Astrocyte of the cerebellum (primary cell): ENCODE measurements around the gene KIF5C.

Experiments used
- DNase-seq: peaks from one replicate; pipeline ENCODE4 v3.0.0-alpha.2; 2011; ENCODE audit warnings: low read depth
- H3K4me3 ChIP-seq: 2 replicates; pipeline ENCODE4 v1.5.1; 2011; ENCODE audit warnings: mild to moderate bottlenecking, low read depth, low read length, moderate library complexity
- in situ Hi-C: cut with HindIII; loops from 2 replicates; pipeline ENCODE4 v1.10.0; 2017; ENCODE audit warnings: low sequenced_read_pairs
- TF ChIP-seq, protein P1 (sequence below): IDR thresholded peaks from 2 replicates; pipeline ENCODE4 v1.5.1; 2012; ENCODE audit warnings: low read length, low read depth, moderate library complexity, mild to moderate bottlenecking; ENCODE audit errors: missing control alignments

Gene KIF5C

GRCh38 chr2:149068225-149068995 is 193.4 kb downstream of the KIF5C start:
- no peak overlapping the region for H3K4me3 ChIP-seq
- in situ Hi-C loops, result no loop called here
- no peak for DNase-seq
- TF ChIP-seq, protein P1, sequence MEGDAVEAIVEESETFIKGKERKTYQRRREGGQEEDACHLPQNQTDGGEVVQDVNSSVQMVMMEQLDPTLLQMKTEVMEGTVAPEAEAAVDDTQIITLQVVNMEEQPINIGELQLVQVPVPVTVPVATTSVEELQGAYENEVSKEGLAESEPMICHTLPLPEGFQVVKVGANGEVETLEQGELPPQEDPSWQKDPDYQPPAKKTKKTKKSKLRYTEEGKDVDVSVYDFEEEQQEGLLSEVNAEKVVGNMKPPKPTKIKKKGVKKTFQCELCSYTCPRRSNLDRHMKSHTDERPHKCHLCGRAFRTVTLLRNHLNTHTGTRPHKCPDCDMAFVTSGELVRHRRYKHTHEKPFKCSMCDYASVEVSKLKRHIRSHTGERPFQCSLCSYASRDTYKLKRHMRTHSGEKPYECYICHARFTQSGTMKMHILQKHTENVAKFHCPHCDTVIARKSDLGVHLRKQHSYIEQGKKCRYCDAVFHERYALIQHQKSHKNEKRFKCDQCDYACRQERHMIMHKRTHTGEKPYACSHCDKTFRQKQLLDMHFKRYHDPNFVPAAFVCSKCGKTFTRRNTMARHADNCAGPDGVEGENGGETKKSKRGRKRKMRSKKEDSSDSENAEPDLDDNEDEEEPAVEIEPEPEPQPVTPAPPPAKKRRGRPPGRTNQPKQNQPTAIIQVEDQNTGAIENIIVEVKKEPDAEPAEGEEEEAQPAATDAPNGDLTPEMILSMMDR, result no peak

DNA sequence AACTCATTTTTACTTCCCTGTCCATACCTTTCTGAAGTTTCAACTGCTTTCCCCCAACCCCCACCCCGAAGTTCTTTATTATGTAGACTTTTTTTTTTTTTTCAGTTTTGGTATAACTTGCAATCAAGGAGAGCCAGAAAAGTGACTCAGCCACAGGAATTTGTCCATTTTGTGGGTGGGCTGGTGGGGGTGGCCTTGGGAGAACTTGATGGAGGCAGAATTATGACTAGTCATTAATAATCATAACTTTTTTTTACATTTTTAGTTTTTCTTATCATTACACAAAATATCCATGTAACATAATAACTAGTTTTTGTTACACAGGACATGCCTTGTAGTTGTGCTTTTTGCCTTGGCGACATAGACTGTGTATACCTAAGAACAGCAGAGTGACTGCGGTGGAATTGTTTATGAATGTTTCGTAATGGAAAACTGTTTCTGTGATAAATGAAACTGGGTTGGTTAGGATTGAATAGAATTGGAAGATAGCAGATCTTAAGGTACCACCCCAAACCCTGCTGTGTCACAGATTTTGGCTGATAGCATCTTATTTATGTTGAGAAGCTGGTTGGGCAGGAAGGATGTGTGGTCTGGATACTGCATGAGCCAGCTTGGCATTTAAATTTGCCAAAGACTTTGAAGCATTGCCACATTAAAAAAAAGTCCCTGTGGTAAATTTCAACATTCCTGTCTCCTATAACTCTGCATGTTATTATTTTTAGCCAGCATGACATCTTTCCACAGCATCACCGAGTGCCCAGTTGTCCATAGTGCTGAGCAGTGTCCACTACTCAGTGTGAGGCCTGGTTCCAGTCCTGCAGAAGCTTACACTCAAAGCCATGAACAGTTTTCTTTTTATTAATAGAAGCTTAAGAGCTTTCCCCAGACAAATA is 194.2 kb downstream of the KIF5C start:
- DNase-seq, result peak; percentile 67
- in situ Hi-C loops, result no loop called here
- TF ChIP-seq, protein P1, result no peak
- no peak overlapping the region for H3K4me3 ChIP-seq

DNA sequence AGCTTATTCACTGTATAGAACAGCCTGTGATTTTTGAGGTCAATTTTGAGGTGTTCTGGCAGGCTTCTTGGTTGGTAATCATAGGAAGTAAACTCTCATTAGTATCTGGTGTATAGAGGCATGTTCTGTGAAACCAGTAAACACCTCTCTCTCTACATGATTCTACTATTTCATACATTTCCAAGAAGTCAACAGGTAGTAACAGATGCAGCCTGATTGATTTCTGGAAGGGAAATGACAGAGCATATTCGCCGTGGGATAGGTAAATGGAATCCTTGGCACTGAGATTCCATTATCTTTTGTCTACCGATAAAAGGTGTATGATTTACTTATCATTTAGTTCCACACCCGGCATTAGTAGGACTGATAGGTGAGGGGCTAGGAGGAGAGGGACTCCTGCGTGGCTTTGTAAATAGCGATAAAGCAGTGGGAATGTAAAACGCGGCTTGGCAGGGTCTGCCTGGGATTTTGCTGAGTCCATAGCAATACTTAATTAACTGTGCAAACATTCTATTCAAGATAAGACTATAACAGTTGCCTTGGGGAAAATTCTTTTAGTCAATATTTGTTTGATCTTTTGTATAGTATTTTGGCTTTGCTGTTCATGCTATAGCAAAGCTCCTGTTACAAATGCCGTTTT is 195.8 kb downstream of the KIF5C start:
- DNase-seq, result no peak
- in situ Hi-C loops, result no loop called here
- no peak overlapping the region for H3K4me3 ChIP-seq
- TF ChIP-seq, protein P1, result no peak

GRCh38 chr2:149075105-149075504 is 200.1 kb downstream of the KIF5C start:
- in situ Hi-C loops, result no loop called here
- TF ChIP-seq, protein P1, result no peak
- no peak for DNase-seq
- no peak overlapping the region for H3K4me3 ChIP-seq

DNA sequence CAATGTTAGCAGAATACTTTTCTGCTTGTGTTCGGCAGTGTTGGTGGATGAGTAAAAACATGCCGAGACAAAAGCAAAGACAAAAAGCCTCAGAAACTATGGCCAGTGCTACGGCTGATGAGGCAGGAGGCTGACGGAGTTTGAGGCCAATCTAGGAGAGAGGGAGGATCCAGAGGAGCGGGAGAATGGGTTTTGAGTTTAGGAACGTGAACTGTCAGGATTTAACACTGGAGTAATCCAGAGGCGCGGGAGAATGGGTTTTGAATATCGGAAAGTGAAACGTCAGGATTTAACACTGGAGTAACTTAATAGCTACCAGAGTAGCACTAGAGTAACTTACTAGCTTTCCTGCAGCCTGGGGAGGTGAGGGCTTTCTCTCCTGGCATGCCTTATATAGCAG is 200.8 kb downstream of the KIF5C start:
- no peak for DNase-seq
- no peak overlapping the region for H3K4me3 ChIP-seq
- TF ChIP-seq, protein P1, result no peak

More for the DNA sequence above, 200.8 kb downstream of the KIF5C start:
- in situ Hi-C loops, result no loop called here
